Fibroblast of villous mesenchyme (primary cell): ENCODE results near the gene IQGAP2. TPM values are rescaled to one million over a fixed set of nuclear protein-coding genes. Genes with fewer than 3 reads are reported as not detected.

Source experiments
- DNase-seq: peaks from one replicate; pipeline ENCODE4 v3.0.0-alpha.2; 2010; ENCODE audit warnings: low read depth
- H3K4me3 ChIP-seq: 2 replicates; pipeline ENCODE4 v1.5.1; 2011; ENCODE audit warnings: low read depth, mild to moderate bottlenecking, low read length
- CTCF ChIP-seq: IDR thresholded peaks from 2 replicates; pipeline ENCODE4 v1.5.1; 2012; ENCODE audit warnings: low read depth, mild to moderate bottlenecking, low read length; ENCODE audit not compliant: insufficient read depth
- total RNA-seq: library from RNA; depleted of rRNA; stranded (reverse); fragments of >200 nt; gene quantifications from 2 replicates; pipeline ENCODE4 v1.2.3, GENCODE V29; 2012

The IQGAP2 gene
- total RNA-seq, 1 donor: 2.6 TPM

DNA sequence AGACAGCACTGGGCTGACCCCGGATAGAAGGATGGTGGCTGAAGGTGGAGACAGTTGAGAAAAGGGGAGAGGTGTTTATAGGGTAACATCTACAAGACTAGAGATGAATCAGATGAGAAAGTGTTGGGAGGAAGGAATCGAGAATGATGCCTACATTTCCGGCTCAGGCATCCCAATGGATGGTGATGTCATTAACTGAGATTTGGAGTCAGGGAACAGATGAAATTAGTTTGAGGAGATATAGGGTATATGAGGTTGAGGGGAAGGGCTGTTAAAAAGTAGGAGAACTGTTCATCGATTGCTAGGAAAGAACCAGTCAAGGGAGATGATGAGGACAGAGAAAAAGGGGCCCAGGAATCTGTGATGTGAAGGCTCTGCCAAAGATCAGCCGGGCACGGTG is 24.7 kb upstream of the IQGAP2 start:
- no peak overlapping the region for H3K4me3 ChIP-seq
- DNase-seq: no peak
- TF ChIP-seq CTCF: no peak

GRCh38 chr5:76379316-76379715 is 23.8 kb upstream of the IQGAP2 start:
- no peak for TF ChIP-seq CTCF
- no peak for DNase-seq
- no peak overlapping the region for H3K4me3 ChIP-seq

- no peak for TF ChIP-seq CTCF
- no peak for DNase-seq
- no peak overlapping the region for H3K4me3 ChIP-seq
Observed at GRCh38 chr5:76379855-76380254, 23.2 kb upstream of the IQGAP2 start.

DNA sequence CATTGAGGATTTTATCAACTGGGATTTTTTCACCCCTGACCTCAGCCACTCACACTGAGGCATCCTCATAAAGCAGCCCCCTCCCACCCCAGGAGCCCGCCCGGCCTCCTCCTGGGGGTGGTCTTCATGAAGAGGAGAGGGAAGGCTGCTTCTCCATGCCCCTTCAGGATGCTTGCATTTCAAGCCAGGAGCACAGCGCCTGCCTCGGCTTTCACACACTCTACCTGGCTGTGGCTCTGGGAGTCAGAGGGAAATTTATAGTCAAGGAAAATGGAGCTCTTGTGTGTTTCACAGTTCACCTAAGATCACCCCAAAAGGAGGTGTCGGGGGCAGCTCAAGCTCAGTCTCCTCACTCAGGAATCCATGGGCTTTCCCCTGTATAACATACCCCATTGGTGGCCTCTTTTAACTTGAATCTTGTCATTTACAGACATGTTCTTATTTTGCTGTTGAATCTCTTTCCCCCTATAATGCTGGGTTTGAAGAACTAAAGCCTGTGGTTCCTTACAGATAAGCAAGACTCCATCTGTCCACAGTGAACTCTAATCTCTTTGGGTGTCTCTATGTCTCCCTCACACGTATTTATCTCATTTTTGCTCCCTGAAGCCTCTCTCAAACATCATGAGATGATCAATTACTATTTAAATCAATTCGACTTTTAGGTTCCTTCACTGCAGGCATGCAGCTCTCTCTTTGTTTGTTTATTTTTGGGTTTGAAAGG is 22.6 kb upstream of the IQGAP2 start:
- no peak for DNase-seq
- TF ChIP-seq CTCF: no peak
- H3K4me3 ChIP-seq: no peak overlapping the region

DNA sequence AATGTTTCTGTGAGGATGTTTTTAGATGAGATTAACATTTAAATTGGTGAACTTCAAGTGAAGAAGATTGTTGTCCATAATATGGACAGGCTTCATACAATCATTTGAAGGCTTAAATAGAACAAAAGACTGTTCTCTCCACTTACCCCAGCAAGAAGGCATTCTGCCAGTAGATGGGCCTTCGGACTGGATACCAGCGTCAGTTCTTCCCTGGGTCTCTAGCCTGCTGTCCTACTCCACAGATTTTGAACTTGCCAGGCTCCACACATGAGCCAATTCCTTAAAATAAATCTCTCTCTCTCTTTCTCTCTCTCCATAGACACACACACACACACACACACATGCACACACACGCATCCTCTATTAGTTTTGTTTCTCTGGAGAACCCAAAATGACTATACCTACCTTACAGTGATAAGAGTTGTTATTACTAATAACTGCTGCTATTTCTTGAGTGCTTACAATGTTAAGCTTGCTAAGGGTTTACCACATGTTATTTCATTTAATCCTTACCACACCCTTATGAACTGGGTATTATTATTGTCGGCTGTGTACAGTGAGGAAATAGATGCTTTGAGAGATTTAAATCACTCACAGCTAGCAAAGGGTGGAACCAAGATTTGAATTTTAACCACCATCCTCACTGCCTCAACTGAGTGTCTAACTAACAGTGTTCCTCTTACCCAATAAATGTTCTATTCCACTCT is 19.8 kb upstream of the IQGAP2 start:
- TF ChIP-seq CTCF: no peak
- H3K4me3 ChIP-seq: no peak overlapping the region
- no peak for DNase-seq

- no peak for TF ChIP-seq CTCF
- H3K4me3 ChIP-seq: no peak overlapping the region
- DNase-seq: no peak
Observed at GRCh38 chr5:76384189-76384588, 18.9 kb upstream of the IQGAP2 start.

DNA sequence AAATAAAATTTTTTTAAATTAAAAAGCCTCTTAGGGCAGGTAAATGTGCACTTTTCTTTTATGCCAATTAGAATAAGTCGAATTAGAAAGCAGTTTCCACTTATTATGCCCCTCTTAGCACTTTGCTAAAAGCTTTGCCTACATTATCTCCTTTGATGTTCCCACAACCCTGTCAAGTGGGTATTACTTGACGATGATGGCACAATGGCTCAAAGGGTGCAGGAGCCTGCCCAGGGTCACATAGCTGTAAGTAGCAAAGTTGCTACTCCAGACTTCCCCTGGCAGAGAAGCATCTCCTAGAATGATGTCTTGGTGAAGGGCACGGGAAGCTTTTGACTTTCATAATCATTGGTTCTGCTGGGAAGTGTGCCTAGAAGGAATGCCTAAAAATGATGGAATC is 18.4 kb upstream of the IQGAP2 start:
- TF ChIP-seq CTCF: no peak
- no peak overlapping the region for H3K4me3 ChIP-seq
- DNase-seq: no peak
